Stimulated activated CD4-positive, alpha-beta T cell treated with anti-CD3 and anti-CD28 coated beads, Interleukin-1b, Interleukin-23, amount 100 ng/mL, for 4 hours (primary cell): ENCODE measurements around the gene CADPS.

Experiments
- DNase-seq, 2 donors: peaks; one replicate each; pipeline ENCODE4 v3.0.0-alpha.2; 2020; ENCODE audit warnings: low read depth in 2 of 2

The CADPS gene

GRCh38 chr3:62502315-62503300 lies 372.6 kb downstream of the CADPS start:
- DNase-seq, result no peak

DNA sequence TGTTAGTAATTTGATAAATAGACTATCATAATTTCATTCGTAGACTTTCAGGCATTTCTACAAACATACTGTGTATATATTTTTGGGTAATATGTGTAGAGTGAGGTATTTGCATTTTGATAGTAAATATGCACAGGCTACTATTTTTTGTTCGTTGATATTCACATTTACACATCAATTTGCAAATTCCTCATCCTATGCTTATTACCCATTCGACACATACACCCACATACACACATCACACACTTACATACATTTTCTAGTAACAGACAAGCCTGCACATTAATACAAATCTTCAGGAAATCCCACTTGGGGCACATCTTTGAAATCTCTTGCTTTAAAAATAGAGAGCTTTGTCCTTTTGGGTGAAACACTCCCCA lies 373.9 kb downstream of the CADPS start:
- DNase-seq, result no peak

DNA sequence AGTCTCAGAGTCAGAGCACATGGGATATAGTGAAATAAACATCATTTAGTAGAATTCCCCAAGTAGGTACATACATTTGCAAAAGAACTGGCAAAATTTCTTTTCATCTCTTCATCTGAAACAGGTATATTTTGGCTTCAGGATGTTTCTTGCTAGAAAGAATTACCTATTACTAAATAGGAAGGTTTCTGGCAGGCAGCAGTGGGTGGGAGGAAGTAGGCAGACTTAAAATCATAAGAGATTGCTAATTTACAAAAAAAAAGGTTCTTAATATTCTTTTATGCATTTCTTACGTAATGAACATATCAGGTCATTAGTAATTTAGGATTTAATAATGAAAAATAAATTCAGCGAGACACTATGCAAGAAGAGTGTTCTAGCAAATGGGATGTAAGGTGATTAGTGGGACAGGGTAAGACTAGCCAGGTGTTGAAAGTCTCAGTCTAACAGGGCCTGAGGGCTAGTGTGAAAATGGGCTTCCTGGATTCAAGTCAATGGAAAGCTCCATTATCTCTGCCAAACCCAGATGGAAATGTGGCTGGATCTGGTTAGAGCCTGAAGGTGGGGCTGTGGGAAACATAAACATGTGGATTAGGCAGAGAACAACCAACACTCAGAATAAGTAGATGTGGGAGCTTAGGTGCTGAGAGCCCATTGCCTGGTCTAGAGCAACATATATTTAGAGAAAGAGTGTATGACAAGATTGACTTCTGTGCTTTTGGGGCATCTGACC lies 374.5 kb downstream of the CADPS start:
- DNase-seq, result no peak

DNA sequence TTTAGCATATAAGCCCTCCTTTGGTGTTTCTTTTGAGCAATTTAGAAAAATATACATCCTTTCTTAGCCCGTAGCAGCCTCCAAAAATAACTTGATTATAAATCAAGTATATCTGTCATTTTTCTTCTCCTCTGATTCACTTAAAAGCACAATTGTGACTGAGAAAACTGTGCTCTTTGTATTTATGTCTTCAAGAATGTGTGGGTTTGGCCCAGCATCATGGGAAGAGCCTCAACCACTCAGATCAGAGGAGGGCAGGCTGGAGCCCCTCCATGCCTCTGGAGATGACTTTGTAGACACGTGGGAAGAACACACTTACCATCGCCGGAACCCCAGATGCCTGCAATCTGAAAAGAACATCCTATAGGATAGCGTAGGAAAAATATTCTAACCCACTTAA lies 378.1 kb downstream of the CADPS start:
- no peak for DNase-seq

GRCh38 chr3:62496503-62496902 lies 378.7 kb downstream of the CADPS start:
- DNase-seq, result no peak

DNA sequence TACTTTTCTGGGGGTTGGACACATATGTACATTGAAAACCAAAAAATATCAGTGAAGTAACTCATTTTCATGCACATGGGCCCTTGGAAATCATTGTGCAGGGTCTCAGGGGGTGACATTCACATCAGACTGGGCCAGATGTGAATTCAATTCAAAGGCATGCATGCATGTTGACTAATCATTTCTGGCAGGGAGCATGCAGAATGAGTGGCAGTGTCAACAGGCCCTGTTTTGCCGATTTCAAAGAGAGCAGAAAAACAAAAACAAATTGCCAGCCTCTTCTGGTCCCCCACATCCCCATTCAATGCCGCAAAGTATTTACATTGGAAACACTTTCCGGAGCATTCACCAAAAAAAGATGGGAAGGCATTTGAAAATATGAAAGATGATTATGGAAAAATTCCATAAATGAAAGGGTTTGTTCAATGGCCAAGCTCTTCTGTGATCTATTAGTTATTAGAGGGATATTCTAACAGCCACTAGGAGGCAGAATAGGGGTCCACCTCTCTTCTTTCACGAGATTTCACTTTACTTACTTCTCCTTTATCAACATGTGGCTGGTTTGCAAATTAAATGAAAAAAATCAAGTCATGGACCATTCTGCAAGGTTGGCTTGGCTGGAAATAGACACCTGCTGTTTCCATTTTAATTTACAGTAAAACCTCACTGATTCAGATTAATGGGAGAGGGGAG lies 382.0 kb downstream of the CADPS start:
- no peak for DNase-seq

DNA sequence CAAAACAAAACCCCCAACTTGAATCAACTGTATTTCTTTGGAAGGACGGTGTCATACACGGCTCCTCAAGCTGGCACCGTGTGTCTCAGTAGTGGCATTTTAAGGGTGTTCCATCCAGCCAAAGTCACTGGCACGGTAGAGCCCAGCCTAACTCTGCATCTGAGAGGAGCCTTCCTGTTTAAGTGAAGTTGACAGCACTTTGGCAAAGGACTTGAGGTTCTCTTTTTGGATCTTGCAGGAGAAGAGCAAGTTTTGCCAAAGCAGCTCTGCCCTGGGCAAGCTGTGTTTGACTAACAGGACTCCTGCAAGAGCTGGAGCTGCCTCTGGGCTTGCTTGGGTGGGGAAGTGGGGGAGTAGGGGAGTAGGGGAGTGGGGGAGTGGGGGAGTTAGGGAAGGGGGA lies 392.3 kb downstream of the CADPS start:
- no peak for DNase-seq

GRCh38 chr3:62481962-62482361 lies 393.3 kb downstream of the CADPS start:
- no peak for DNase-seq

- no peak for DNase-seq
Measured at GRCh38 chr3:62480056-62480455, 395.2 kb downstream of the CADPS start.

- DNase-seq, result no peak
Measured at GRCh38 chr3:62479326-62479725, 395.9 kb downstream of the CADPS start.

DNA sequence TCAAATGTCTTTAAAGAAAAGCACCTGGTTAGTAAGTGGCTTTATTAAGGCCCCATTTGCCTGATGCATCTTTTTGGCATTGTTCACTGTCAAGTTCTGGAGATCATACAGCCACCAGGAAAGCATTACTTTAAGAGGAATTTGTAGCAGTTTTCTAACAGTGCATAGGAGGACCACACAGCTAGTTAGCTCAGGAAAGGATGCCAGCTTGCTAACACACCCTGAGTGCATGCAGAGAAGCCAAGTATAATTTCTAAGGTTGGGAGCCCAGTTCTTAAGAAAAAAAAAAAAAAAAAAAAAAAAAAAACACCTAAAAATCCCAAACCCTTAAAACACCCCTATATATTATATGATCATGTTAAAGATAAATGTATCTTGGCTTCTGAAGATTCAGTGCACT lies 399.9 kb downstream of the CADPS start:
- no peak for DNase-seq

DNA sequence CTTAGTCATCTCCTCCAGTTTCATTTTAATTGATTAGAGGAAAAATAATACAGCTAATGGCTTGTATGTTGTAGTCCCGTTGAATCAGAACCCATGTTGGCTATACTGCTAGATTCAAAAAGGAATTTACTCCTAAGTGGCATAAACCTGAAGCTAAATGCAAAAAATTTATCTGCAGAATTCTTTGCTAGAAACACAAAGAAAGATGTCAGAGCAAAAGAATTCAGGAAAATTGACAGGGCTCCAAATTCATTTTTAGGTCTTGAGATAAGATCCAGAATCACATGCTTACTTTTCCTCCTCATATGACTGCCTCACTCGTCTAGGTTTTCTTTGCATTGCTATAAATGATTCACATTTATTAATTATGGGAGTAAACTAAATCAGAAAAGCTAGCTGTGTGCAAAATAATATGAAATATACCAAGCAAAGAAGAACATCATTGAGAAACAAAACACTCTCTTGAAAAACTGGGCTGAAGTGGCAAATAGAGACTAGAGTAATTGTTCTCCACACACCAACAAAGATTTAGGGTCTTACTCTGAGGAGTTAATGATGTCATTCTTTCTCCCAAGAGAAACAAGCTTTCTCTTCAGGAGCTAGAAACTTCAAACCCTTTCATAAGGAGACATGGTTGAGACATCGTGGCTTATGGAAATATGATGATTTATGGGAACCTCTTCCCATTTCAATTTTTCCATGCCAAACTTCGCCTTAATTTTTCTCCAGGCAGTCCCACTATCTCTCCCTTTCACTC lies 407.1 kb downstream of the CADPS start:
- no peak for DNase-seq

- no peak for DNase-seq
Measured at GRCh38 chr3:62462788-62463187, 412.4 kb downstream of the CADPS start.

- no peak for DNase-seq
Measured at GRCh38 chr3:62462104-62462762, 413.0 kb downstream of the CADPS start.

DNA sequence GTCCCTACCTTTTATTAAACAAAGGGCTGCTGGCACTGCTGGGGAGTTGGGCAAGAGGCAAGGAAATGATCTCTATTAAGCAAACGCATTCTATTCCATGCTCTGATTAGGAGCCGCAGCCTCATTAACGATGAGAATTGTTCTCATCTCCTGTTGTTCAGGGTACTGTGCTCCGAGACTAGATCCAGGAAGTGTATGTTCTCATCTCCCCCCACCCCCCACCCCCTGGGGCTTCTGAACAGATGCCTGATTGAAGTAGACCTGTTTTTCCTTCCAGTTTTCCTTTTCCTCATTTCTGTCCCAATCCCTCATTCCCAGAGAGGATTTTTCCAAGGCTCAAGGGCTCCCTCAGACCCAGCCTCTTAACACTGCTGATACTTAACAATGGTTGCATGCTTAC lies 420.3 kb downstream of the CADPS start:
- no peak for DNase-seq

DNA sequence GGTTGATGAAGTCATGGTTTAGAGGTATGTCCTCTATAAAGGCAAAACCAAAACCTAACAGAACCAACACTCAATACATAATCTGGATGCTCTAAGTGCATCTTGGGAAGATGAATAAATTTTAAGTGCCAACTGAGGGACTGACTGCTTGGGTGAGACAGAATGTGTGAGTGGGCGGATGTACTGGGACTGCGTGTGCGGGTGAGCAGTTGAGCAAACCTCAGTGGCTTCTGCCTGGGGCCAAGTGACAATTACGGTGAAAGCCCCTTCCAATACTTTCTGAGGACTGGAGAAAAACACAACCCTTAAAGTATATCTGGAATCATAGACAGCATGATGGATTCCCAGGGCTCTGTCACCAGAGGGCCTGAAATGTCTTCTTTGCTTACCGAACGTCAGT lies 421.8 kb downstream of the CADPS start:
- no peak for DNase-seq

GRCh38 chr3:62451211-62451887 lies 423.9 kb downstream of the CADPS start:
- DNase-seq, result no peak

- DNase-seq, result no peak
Measured at GRCh38 chr3:62446337-62446940, 428.8 kb downstream of the CADPS start.

DNA sequence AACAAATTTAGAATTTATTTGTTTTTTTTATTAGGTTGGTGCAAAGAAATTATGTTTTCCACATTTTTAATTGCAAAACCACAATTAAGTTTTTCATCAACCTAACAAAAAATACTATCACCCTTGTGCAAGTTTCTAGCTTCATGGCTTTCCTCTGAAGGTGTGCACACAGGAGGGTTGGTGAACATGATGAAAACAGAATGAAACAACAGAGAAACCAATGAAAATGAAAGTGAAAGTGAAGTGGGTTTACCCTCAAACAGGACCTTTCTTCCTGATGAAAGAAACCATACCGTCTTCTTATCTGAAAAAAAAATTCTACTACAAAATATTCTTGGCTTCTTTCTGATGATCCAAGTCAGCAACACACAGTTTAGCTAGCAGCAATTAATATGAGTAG lies 429.9 kb downstream of the CADPS start:
- no peak for DNase-seq

DNA sequence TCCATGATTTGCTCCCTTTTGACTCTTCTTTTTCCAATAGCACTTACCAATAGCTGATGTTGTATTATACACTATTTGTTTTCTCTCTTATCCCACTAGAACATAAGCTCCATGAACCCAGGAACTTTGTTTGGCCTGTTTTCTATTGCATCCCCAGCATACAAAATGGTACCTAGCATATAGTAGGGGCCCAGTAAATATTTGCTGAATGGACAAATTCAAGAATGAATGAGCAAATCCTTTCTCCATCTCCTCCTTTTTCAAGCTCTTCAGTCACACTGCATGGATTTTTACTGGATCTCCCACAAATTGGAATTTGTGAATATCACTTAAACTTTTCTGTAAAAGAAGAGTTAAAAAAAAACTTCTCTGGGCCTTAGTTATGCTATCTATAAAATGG lies 435.2 kb downstream of the CADPS start:
- DNase-seq, result no peak
